GM18519 (cell line): ENCODE data around the gene ZBTB40.

Source experiments
- ATAC-seq: cut with Tn5 transposase; IDR thresholded peaks from one replicate; pipeline ENCODE4 v1.9.1; 2021; ENCODE audit warnings: mild to moderate bottlenecking, moderate library complexity; ENCODE audit not compliant: unreplicated experiment, low FRiP score

ZBTB40 gene

DNA sequence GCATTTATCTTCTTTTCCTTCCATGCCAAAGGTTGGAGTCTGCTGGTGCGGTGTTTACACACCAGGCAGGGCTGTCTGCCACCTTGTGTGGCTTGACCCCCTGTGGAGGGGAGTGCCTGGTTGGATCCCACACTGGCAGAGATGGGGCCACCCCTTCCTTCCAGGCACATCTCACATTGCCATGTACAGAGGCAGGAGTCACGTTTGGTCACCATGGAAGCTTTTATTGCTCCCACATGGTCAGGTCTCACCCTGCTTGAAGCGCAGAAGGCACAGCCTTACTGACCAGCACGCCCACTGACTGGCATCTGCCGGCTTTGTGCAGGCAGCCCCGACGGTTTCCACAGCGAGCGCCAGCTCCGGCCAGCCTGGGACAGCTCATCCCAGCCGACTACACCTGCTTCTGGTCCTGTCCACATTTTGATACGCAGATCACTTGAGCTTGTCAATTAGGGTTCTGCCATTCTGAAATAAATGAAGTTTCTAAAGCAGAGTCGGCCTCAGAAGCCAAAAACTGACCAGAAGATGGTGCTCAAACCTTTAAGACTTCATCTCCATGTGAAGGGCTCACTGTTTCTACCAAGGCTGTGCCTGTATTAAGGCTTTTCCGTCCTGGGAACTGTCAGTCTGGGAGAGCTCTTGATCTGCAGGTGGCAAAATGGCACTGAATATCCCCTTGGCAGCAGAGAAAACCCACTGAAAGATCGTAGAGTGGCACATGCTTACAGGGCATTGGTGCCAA lies 76.1 kb downstream of the ZBTB40 start:
- no peak for ATAC-seq

DNA sequence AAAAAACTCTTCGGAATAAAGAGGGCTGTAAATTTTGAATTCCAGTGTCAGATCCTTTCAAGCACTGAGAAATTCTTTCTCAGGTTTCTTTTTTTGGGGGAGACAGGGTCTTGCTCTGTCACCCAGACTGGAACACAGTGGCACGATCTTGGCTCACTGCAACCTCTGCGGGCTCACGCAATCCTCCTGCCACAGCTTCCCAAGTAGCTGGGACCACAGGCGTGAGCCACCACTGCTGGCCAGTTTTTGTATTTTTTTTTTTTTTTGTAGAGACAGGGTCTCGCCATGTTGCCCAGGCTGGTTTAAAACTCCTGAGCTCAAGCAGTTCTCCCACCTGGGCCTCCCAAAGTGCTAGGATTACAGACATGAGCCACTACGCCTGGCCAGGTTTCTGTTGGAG lies 76.8 kb downstream of the ZBTB40 start:
- ATAC-seq, result no peak

DNA sequence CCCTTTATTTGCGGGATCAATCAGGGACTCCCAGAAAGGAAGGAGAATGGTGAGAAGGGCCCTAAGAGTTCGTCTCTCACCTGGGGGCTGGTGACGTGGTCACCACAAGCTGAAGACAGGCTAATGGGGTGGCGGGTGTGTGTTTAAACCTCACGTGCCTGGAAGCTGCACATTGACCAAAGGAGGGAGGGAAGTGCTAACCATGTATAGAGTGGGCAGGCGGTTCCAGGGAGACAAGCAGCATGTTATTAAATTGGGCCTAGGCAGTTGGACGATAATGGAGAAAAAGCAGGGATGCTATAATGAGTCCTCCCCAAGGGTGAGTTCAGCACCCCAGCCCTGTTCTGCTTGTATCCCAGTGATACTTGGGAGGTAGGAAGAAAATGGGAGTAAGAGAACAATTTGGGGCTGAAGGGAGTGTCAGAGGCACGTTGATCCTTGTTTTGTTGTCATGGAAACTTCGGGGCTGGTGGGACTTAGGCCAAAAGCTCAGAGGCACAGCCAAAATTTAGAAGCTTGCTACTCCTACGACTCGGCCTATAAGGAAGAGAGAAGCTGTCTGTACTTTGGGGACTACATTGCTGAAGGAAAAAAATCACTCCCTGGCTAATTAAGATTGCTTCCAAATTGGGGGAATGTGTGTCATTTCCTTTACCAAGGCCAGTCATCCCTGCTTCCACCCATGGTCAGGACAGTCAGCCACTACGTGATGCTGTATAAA lies 78.4 kb downstream of the ZBTB40 start:
- no peak for ATAC-seq

DNA sequence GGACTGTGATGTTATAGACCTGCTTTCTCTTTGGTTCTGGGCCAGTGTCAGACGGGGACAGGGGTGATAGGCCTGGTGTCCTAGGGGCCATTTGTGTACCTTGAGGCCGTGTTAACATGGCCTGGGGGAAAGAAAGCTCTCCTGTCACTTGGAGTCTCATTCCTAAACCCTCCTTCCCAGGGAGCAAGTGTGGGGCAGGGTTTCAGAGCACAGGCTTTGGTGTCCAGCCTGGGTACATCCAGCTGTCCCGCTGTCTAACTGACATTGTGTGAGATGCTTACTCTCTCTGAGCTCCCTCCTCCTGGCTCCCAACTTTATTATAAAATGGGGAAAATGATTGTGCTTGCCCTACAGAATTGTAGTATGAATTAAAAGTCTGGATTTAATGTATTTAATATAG lies 79.1 kb downstream of the ZBTB40 start:
- ATAC-seq, result no peak

DNA sequence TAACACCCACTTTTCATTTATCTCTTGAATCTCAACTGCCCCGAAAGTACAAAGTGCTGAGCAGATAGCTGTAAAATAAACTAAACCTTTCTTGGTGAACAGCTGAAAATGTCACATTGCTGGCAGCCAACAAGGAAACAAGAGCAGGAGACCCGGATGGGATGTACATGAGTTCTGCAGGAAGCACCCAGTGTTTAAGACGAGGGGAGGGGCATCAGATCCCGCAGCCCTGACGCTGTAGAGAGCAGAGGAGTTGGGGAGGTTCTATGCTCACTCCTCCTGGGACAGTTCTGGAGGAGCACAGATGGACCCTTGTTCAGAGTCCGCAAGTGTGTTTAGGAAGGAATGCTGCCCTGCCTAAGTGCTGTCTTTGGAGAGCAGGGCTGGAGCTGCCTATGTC lies 79.6 kb downstream of the ZBTB40 start:
- ATAC-seq, result no peak

DNA sequence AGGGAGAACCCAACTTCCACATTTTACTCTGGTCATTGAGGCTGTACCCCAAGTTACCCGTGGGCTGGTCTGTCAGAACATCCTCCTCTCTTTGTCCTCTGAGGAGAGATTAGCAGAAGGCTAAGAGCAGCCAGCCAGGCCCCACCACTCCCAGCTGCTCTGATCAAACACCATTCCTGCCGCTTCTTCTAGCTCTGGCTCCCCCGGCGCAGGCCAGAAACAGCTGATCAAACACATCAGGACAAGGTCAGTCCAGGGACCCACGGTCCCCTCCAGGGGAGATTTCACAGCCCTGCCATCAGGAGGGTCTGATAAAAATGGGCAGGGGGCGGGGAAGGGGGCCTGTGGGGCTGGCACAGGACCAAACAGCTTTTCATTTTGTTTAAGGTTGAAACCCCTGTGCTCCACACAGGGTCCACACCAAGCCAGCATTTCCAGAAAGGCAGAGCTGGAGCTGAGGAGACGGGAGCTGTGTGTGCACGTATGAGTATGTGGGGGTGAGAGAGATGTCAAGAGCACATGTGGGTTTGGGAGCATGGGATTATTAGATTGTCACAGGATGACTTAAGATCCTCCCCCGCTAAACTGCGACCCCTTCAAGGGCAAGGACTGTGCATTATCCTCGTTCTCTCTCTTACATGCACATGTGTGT lies 81.7 kb downstream of the ZBTB40 start:
- ATAC-seq, result no peak

DNA sequence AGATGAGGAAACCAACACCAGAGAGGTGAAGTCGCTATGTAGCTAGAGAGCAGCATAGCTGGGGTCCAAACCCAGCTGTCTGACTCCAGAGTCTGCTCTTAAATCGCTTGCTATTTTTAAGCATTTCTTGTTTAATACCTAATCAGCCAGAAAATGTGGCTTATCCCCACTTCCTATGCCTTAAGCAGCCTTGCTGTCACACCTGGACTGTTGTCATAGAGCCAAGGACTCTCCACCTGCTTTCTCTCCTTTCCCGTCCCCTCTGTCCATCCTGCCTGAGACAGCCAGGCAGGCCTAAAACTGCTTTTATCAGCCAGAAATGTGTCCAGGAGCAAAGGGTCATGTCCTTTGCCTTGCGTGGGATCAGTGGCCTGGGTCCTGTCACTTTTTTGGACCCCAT lies 83.3 kb downstream of the ZBTB40 start:
- no peak for ATAC-seq

DNA sequence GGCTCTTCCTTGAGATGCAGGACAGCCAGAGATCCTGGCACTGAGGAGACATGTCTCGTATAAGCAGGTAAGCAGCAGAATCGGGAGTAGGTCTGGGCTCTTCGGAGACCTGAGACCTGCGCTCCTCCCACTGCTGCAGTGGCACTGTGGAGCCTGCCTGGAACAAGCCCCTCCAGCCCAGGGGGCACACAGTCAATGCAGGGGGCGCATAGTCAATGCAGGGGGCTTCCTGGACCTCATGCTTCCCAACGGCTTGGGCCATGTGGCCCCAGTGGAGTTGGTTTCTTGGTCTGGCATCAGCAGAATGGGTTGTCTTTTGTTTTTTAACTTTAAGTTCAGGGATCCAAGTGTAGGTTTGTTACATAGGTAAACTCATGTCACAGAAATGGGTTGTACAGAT lies 83.7 kb downstream of the ZBTB40 start:
- no peak for ATAC-seq

DNA sequence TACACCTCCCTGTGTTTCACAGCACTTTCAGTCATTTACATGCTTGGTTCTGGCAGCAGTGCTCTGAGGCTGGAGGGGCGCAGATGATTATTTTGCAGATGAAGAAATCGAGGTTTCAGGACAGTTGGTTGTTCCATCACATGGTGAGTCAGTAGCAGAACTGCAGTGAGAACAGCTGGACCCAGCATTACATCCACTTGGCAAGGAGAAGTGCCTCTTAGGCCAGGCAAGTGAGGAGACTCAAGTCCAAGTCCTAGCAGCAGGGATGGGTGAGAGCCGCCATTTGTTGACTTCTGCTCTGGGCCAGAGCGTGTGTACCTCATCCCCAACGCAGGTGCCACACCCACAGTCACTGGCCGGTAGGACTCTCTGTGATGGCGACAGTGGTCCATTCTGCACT lies 84.9 kb downstream of the ZBTB40 start:
- ATAC-seq, result no peak

DNA sequence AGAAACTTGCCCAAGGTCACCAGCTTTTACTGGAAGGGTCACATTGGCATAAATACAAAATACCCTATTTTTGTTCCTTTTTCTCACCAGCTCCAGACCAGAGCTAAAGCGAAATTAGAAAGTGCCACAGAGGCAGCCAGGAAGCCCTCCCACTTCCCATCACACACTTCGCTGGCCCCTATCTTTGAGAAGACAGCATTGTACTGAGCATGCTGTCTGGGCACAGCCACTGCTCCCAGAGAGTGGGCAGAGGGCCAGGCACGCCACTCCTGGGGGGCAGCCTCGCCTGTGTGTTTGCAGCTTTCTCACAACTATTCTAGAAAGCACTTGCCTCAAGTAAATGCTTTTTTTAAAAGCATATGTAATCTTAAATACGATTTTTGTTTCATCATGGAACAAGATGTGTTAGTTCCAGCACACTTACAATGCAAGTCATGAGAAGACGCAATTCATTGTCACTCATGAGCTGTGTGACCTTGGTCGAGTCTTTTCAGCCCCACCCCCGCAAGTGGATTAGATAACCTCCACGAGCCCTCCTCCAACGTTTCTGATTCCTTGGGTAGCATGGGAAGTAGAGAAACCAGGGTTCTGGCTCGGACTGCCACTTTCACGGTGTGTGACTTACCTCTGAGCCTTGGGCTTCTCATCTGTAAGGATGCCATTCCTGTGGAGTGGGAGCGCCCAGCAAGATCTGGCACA lies 85.9 kb downstream of the ZBTB40 start:
- ATAC-seq, result no peak

DNA sequence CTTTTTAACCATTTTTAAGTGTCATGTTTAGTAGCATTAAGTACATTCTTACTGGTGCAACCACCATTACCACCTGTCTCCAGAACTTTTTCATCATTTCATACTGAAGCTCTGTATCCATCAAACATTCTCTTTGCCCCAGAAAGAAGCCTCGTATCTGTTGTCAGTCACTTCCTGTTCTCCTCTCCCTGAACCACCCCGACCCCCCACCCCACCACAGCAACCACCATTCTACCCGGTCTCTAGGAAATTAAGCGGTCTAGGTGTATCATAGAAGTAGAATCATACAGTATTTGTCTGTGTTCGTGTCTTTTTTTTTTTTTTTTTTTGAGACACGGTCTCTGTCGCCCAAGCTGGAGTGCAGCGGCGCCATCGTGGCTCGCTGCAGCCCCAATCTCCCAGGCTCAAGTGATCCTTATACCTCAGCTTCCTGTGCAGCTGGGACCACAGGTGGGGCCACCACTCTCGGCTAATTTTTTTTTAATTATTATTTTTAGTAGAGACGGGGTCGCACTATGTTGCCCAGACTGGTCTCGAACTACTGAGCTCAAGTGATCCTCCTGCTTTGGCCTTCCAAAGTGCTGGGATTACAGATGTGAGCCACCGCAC lies 88.0 kb downstream of the ZBTB40 start:
- ATAC-seq, result no peak

DNA sequence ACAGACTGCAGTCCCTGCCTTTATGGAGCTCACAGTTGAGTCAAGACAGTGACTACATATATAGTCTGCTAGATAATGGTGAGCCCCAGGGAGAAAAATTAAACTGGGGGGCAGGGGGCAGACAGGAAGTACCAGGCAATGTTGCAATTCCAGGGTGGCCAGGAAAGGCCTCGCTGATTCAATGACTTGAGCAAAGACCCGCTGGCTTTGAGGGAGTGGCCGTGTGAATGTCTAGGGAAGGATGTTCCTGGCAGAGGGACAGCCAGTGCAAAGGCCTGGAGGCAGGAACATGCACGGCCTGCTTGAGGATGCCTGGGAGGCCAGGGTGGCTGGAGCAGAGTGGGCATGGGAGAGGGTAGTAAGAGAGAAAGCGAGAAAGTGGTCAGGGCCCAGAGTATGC lies 88.7 kb downstream of the ZBTB40 start:
- ATAC-seq, result no peak

DNA sequence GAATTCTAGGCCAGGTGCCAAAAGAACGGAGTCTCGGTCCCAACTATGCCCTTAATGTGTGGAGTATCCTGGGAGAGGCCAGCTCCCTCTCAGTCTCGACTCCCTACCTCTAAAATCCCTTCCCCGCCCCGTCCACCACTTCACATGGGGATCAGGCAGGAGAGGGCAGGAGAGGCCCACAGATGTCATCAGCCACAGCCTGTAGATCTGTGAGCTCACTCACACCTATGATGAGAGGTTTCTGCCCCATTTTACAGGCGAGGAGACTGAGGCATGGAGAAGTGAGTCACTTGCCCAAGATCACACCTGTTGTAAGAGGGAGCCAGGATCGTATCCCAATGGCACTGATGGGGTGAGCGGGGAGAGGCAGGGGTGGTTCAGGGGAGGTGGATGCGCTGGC lies 91.2 kb downstream of the ZBTB40 start:
- no peak for ATAC-seq

DNA sequence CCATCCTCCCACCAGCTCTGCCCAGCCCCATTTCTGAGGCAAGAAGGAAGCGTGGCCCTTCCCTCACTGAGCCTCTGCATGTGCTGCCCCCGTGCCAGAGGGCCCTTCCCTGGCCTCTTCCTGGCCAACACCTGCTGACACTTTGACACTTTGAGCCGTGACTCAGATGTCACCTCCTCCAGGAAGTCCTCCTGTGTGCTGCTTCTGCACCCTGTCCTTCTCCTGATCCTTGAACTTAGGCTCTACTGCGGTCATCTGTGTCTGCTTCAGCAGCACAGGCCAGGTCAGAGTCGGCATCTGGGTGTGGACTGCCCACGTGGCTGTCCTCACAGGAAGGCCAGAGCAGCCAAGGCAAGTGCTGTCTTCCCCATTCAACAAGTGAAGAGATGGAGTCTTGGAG lies 92.0 kb downstream of the ZBTB40 start:
- no peak for ATAC-seq

DNA sequence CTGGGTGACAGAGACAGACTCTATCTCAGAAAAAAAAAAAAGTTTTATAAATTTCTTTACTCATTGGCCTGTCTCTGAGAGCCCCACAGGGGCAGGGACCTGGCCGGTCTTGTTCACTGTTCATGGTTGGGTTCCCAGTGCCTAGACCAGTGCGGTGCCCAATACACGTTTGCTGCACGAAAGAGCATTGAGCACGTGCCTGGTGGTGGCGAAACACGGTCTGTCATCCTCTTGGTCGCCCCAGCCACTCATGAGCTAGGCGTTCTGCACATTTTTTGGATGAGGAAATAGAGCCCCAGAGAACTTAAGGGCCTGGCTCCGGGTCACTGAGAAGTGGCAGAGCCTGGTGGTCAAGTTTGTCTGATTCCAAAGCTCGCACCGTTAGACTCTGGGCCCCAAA lies 93.0 kb downstream of the ZBTB40 start:
- ATAC-seq, result no peak

DNA sequence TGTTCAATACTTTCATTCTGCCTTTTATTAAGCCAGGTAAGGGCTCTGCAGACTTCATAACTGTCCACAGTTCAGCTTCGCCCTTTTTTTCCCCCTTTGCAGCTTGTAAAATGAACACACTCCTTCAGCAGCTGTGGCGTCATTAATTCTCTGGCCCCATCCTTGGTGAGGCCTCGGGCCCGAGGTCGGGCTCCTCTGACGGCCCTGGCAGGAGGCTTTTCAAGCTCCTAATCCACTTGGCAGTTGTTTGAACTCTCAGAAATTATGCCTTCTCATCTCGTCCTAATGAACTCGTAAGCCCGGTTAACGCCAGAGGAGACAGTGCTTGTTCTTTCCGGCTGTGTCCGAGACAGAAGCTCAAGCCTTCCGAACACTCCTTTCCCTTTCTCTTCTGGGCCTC lies 93.5 kb downstream of the ZBTB40 start:
- no peak for ATAC-seq

DNA sequence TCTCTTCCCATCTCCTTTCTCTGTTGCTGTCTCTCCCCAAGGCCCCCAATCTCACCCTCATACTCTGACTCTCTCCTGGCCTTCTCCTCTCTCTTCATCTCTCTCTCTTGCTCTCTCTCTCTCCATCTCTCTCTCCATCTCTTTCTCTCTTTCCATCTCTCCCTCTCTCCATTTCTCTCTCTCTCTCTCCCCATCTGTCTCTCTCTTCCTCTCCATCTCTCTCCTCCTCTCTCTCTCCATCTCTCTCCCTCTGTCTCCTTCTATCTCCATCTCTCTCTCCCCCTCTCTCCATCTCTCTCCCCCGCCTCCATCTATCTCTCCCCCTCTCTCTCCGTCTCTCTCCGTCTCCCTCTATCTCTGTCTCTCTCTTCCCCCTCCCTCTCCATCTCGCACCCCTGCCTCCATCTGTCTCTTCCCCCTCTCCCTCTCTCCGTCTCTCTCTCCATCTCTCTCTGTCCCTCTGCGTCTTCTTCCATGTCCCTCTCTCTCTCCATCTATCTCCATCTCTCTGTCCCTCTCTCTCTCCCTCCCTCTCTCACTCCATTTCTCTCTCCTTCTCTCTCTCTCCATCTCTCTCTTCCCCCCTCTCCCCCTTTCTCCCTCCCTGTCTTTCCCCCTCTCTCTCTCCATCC lies 95.7 kb downstream of the ZBTB40 start:
- no peak for ATAC-seq

DNA sequence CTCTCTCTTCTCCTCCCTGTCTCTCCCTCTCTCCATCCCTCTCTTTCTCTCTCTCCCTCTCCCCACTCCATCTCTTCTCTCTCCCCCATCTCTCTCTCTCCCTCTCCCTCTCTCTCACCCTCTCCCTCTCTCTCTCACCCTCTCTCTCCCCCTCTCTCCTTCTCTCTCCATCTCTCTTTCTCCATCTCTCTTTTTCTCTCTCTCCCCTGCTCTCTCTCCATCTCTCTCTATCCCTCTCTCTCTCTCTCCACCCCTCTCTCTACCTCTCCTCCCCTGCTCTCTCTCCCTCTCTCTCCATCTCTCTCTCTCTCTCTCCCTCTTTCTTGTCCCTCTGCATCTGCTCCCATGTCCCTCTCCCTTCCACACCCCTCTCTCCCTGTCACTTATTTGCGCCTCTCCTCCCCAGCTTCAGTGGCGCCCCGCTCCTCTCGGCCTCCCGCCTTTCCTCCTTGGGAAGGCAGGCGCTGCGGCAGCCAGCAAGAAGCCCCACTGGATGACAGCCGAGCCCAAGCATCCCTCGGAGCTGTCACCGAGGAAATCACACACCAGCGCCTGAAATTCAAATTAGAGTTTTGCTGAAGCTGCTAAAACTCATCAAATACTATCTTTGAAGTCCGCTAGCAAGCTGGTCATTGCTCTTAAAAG lies 96.3 kb downstream of the ZBTB40 start:
- ATAC-seq, result no peak

DNA sequence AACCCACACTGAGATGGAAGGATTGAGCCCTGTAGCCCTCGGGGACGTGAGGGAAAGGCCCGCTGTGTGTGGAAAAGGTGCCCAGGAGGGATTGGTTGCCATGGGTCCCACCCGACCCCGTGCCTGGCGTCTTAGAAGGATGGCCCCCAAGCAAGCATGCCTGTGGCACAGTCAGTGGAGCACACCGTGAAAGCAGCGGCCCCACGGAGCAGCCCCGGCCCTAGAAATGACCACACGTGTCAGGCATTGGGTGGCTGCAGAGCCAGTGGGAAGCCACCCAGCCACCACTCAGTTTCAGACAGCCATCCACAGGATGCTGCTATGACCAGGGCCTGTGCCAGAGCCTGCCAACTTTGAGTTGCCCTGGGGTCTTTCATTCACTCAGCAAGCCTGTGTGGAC lies 98.4 kb downstream of the ZBTB40 start:
- no peak for ATAC-seq

DNA sequence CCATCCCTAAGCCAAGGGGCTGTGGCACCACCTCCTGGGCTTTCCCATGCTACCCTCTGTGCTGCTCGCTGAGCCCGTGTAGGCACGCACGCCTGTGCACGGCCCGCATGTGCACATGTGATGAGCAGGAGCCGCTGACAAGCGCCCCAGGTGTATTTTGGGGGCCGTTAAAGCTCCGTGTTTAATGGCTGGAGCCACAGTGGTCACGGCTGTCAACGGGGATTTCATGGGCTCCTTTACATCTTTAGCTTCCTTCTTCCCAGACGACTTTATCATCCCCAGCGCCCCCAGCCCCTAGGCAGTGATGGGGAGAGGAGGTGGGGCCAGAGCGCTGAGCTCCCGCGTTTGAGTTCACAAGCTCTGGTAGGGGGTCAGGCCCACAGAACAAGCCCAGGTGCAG lies 99.9 kb downstream of the ZBTB40 start:
- ATAC-seq, result no peak
